Epidermal melanocyte (primary cell): ENCODE data around the gene CPHXL.

Experiments
- DNase-seq: peaks from one replicate; pipeline ENCODE4 v3.0.0; 2011; ENCODE audit warnings: low spot score; ENCODE audit not compliant: insufficient read length

Gene CPHXL

DNA sequence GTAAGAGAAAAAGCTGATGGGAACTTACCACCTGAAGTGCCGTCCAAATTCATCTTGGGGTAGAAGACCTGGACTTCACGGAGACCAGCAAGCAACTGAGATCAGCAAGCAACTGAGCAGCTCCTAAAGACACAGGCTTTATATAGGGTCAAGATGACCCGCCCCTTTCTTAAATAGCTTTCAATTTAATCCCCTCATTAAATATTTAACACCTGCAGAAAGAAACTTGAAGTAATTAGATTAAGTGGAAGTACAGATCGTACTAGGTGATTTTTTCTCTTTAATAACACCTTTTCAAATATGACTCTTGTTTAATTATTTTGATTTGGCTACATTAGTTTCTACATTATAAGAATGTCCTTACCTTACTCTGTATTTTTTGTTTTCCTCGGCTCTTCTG lies at the start of gene CPHXL:
Gene CPHXL (minus strand): TSS at position 101 of the 400 bp plus-strand sequence. CDS start 48 bp downstream, at position 53.
- DNase-seq: no peak

- DNase-seq: no peak
These were observed 47.9 kb upstream of the CPHXL start for GRCh38 chr16:75774197-75774596.

DNA sequence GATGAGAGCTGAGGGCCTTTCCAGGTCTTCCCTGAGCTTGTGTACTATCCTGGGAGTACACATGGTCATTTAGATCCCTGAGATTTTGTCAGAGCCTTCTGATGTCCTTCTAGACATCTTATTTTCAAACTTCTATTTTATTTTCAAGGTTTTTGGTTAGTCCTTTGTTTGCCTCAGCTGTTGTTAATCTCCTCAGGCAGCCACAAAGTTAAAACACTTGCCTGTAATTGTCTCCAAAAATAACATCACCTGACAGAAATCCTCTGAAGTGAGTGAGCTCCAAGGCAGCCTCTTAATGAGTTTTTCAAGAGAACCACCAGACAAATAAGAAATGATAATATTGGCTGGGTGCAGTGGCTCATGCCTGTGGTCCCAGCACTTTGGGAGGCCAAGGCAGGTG lies 43.8 kb upstream of the CPHXL start:
- DNase-seq: no peak

GRCh38 chr16:75764154-75764768 lies 38.0 kb upstream of the CPHXL start:
- DNase-seq: peak; percentile 57

DNA sequence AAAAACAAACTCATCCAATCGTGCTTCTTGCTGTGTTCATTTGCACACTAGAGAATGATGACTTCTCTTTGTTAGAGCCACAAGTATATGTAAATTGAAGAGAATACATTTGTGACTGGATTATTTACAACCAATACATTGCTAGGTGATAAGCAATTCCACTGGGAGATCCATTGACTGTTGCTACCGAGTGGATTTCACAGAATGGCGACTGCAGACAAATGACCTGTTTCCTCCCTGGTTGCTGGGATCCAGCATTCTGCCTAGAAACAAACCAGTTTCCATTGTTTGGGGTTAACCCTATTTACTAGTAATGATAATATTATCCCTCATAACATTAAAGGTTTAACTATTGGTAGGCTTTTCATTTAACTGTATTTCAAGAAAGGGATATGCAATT lies 36.9 kb upstream of the CPHXL start:
- DNase-seq: no peak

GRCh38 chr16:75762746-75763145 lies 36.5 kb upstream of the CPHXL start:
- DNase-seq: no peak

- DNase-seq: no peak
These were observed 34.8 kb upstream of the CPHXL start for GRCh38 chr16:75761108-75761507.

GRCh38 chr16:75760018-75760519 lies 33.8 kb upstream of the CPHXL start:
- DNase-seq: no peak

DNA sequence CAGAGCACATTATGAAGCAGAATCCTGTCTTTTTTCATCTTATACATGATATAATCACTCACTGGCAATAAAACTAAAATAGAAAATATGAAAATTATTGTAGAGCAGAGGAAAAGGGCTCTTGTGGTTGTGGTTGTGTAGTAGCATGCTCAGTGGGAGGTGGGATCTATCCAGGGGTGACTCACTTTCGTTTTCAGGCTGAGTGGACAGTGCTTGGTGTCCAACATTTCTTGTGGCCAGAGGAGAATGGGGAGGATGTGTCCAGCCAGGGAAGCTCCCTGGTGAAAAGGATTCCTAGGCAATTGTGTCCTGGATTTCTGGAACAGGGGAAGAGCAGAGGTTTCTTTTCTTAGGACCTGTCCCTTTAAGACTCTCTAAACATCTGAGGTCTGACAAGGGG lies 31.9 kb upstream of the CPHXL start:
- no peak for DNase-seq

DNA sequence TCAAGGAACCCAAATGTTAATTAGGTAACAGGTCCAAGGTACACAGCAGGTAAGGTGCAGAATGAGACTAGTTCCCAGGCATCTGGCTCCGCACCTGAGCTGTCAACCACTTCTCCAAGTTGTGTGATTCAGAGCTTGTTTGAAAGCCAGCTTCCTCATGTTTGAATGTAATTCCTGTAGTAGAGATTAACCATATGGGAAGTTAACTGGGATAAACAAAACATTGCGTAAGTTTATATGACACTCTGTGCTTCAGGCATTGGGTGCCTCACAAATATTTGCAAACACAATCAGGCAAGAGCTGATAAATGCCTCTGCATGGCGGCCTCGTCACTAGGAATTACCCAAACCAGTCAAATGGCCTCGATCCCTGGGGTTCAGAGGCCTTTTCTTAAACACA lies 27.9 kb upstream of the CPHXL start:
- no peak for DNase-seq

DNA sequence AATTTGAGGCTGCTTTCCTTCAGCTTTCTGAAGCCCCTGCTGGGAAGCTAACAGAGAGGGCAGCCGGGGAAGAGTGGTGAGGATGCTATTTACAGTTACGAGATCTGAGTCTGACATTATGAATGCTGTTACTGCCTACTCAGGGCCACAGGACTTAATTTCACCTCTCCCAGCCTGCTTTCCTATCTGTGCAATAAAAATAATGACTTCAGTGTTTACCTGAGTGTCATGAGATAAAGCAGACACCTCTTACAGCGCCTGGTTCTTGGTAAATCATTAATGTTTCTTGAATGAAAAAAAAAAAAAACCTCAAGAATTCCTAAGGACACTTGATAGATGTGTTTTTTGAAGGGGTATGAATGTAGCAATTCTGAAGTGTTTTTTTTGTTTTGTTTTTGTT lies 24.2 kb upstream of the CPHXL start:
- no peak for DNase-seq

DNA sequence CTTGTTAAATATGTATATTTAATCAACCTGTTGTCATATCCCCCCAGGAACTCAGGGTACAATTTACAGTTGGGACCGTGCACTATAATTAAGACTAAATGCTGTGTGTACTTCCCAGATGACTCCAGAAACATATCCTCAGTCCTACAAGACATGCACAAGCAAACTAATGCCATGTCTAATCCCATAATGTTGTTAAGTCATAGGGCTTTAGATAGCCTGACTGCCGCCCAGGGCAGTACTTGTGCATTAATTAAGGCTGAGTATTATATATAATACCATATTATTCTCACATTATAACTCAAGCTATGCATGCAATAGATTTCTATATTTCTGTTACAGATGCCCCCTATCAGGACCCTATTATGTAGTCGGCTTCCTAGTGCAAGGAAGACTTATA lies 20.1 kb upstream of the CPHXL start:
- no peak for DNase-seq

DNA sequence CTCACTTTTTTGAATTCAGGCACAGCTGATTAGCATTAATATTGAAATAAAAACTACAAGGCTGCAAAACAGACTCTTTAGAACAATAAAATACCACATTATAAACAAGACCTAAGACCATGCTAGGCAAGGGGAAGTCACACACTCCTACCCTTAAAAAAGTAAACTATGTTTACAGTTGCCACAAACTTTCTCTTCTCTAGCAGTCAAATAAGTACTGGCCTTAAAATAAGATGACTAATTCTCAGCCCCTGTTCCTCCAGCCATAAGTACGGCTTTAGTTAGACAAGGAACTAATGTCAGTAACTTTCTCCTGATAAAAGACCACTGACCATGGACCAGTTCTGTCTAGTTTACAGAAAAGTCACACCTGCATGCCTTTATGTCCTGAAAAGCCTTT lies 19.5 kb upstream of the CPHXL start:
- no peak for DNase-seq

GRCh38 chr16:75745242-75745641 lies 19.0 kb upstream of the CPHXL start:
- DNase-seq: no peak

DNA sequence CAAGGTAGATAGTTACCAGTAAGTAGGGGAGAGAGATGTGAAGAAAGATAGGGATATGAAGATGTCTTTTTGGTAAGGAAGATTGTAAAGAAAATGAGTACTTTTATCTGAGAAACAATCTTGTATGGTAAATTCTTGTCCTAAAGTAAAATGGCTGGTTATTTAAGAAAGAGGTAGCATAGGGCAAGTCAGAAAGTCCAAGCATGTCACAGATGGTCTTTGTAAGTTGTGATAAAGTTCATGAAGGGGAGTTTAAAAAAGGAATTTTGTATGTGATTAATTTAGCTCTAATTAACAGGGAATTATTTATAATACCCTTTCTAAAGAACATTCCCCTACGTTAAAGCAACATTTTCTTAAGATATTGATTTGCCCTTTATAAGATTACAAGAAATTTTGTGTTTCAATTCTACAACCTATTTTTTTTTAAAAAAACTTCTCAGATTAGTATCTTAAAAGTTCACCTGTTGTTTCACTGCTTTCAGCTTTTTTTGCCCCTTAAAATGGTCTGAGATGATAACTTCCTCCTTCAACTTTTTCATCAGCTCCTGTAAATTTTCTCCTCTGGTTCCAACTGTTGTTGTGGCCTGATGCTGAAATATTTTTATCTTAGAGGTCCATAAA lies 16.2 kb upstream of the CPHXL start:
- no peak for DNase-seq

DNA sequence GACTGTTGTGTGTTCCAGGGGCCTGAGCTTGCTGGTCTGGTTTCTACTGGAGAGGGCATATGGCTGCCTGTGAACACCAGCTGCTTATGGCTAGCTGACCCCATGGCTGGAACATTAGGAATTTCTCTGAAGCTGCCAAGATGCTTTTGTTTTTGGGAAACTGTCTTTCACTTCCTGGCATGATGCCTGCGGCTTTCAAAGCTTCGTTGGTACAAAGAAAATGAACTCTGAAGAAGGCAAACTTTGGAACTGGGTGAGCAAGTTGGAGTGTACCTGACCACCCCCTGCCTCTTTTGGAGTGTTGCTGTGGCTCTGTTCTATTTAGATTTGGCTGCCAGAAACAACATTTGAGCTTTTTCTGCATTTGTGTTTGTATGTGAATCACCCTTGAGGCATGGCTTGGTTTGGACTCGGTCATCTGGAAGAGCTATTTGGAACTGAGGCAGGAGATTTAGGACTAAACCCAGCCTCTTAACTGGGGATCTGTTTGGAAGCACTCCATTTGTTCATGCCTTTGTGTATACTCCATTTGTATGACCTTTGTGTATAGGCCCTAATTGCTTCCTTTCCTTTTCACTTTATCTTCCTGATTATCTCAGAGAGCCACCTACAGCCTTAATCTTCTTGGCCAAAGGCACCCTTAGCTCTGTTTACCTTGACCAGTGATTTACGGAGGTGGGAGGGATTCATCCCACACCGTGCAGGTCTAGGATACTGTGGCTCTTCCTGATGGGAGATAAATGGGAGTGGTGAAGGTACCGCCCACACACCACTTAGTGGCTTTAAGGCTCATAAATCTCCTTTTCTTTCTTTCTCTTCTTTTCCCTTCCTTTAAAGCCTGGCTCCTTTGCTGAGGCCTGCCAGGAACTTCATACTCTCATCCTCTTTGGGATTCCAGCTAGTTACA lies 7.3 kb upstream of the CPHXL start:
- peak; percentile 27 for DNase-seq

DNA sequence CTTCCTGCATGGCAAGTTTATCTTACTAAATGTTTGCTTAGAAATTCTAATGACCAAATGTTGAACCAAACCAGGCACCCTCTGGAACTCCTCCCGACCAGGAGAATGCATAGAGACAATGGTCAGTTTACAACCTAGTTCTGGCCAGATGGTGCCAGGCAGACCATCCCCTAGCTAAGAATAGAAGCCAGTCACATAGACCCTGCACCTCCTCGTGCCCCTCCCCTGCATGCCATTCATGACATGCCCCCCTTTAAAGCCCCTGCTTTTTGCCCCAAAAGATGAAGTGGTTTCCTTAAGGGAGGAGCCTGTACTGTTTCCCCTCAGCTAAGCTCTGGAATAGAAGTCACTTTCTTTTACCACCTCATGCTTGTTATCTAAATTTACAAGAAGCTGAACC lies 6.6 kb upstream of the CPHXL start:
- no peak for DNase-seq

GRCh38 chr16:75727221-75727620 lies 931 bp upstream of the CPHXL start:
- DNase-seq: no peak

- DNase-seq: no peak
These were observed 7.8 kb downstream of the CPHXL start for GRCh38 chr16:75718452-75718851.

GRCh38 chr16:75714661-75715060 lies 11.6 kb downstream of the CPHXL start:
- no peak for DNase-seq

- DNase-seq: no peak
These were observed 15.9 kb downstream of the CPHXL start for GRCh38 chr16:75710344-75710743.

DNA sequence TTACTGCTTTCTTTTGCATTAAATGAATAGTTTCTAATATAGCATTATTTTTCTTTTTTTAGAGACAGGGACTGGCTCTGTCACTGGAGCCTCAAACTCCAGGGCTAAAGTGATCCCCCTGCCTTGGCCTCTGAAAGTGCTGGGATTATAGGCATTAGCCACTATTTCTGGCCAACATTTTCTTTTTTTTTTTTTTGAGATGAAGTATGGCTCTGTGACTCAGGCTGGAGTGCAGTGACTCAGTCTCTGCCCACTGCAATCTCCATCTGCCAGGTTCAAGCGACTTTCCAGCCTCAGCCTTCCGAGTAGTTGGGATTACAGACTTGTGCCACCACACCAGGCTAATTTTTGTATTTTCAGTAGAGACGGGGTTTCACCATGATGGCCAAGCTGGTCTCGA lies 23.0 kb downstream of the CPHXL start:
- DNase-seq: no peak
